Inferior parietal cortex (tissue), 1 donor: ENCODE measurements around the gene SLC22A23.

Experiments
- DNase-seq: peaks from one replicate; pipeline ENCODE4 v3.0.0-alpha.2; 2016; ENCODE audit errors: extremely low spot score

The SLC22A23 gene

DNA sequence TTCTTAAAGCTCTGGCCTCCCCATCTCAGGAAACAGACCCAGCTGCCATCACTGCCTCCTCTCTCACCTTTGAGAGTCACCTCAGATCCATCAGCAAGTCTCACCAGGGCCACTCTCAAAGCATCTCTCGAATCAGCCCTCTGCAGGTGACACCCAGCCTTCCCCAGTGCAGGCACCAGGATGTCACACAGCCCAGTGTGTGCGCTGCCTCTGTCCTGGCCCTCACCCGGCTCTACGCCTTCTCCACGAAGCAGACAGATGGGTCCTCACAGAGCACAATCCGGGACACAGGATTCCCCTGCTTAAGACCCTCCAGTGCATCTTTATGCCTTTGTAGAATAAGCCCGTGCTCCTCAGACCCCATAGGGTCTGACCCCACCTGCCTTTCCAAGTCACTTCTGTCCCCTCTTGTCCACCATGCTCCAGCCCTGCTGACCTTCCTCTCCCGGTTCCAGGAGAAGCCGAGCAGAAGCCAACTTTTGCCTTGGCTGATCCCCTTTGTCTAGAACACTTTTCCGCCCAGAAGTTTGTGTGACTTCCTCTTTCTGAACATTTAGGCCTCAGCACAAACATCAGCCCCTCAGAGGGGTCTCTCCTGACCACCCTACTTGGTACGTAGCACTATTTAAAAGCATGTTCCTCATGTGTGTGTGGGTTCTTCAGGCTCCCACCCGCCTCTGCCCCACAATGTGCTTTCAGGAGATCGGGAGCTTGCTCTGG lies 137.9 kb downstream of the SLC22A23 start:
- DNase-seq, result no peak

DNA sequence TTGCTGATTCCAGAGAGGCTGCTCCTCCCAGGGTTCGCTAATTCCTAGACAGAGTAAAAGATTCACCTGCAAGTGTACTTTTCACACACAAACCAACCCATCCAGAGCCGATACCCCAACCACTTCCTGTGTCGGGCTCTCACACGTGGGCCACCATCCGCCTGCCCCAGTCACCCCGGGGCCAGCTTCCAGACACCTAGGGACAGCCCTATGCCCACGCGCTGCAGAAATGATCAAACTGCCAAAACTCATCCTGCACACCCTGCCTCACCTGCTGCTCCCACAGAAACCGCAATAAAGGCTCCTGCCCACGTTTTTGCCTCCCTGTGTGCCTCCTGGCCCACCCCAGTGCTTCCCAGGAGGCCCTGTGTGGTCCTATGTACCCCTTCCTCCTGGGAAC lies 138.6 kb downstream of the SLC22A23 start:
- no peak for DNase-seq

DNA sequence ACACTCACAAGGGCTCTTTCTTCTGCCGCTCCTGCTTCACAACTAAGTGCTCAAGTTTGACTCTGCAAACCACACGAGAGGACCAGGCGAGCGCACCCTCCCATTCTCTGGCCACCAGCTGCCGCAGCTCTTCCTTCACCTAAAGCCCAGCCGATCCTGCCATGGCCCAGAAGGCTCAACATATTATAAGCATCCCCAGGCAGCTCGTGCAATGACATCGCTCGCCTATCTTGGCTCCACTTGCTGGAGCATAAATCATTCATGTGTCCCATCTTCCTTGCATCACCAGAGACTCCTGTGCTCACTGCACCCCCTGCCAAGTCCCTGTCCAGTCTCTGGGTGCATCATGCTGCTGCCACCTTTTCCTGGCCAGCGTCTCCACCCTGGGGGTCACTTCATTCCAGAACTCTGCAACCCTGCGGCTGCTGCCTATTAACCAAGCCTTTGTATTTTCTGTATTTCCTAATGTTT lies 139.1 kb downstream of the SLC22A23 start:
- no peak for DNase-seq

GRCh38 chr6:3316818-3317217 lies 140.0 kb downstream of the SLC22A23 start:
- DNase-seq, result no peak

DNA sequence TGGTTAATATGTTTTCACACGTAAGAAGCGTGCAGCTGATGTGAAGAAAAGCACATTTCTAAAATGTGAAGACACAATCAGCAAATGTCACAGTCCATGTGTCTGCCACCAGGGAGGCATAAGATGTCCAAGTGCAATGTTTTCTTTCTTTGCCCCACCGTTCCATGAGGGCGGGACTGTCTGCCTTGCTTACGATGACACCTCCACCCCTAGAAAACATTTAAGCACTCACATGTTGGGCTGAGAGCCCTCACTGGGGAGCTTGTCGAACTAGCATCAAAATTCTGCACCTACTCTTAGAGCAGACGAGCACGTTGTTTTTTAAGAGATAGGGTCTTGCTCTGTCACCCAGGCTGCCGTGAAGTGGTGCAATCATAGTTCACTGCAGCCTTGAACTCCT lies 140.5 kb downstream of the SLC22A23 start:
- no peak for DNase-seq

- DNase-seq, result no peak
Observed at GRCh38 chr6:3315841-3316240, 141.0 kb downstream of the SLC22A23 start.

DNA sequence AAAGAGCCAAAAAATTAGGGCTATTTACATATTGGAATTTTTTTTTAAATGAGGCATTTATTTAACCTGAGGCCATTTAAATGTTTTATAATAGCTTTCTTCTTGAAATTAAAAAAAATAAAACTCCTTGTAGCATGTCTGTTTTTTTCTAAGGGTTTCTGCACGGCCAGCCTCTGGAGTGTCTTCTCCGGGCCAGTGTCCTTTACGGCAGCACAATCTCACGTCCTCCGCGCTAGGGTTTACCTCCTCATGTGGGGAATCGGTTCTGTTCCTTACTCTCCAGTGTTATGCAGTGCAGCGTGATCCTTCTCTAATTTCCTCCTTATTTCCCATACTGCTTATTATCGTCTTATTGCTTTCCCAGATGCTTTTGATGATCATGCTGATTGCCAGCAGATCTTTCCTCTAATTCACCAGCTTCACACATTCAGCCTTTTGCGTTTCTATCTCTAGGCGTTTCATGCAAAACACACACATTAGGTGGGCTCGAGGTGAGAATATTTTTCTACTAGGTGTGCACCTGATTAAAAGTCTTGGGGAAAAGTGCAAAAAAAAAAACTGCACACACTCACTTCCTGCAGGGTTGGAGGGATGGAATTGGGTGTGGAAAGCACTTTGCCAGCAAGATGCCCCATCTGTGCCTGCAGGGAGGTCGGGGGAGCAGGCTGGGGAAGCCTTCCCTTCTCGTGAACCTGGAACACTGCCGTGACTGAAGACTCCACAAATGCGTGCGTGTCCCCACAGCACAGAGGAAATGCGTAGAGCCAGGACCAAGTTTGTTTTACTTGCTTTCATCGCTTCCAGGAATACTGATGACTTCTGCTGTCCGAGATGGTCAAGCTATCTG lies 142.0 kb downstream of the SLC22A23 start:
- no peak for DNase-seq

GRCh38 chr6:3314176-3314575 lies 142.7 kb downstream of the SLC22A23 start:
- no peak for DNase-seq

GRCh38 chr6:3312604-3313231 lies 144.1 kb downstream of the SLC22A23 start:
- no peak for DNase-seq

DNA sequence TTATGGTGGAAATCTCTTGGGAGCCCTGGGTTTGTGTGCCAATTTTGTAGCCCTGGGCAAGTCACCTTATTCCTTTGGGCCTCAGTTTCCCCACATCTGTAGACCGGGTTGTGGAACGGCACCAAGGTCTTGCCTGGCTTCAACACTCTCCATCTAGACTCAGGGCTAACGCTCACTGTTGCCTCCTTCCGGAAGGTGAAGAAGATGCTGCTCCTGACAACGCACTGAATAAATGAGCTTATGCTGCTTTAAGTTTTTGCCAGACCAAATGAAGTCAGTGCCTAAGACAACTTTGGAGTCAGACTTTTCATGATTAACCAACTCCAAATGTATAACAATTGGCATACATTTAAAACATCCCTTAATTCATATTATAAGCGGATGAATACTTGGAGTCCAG lies 145.0 kb downstream of the SLC22A23 start:
- DNase-seq, result no peak

GRCh38 chr6:3310703-3311102 lies 146.1 kb downstream of the SLC22A23 start:
- DNase-seq, result no peak

GRCh38 chr6:3310051-3310448 lies 146.8 kb downstream of the SLC22A23 start:
- DNase-seq, result no peak

DNA sequence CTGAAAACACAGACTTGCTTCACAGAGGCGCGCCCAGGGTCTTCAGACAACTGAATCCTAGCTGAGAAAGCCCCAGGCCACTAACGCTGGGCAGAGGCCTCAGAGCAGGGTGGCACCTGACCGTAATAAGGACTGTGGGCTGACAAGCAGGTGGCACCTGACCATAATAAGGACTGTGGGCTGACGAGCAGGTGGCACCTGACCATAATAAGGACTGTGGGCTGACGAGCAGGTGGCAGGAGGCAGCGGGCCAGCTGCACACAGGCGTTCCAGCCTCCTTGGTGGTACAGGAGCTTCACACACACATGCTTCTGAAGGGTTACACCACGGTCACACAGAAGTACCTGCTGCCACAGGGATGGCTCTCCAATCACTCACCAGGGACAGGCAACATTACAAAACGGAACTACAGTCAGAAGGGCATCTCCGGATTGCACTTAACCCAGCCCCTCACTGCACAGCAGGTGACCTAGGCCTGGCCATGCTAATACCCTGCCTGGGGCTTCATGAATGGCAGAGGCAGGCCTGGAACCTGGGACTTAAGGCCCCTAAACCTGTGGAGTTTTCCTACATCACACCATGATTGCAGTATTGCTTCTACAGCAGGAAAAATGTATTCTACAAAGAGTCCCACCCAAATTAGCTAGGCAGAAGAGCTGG lies 147.3 kb downstream of the SLC22A23 start:
- no peak for DNase-seq

DNA sequence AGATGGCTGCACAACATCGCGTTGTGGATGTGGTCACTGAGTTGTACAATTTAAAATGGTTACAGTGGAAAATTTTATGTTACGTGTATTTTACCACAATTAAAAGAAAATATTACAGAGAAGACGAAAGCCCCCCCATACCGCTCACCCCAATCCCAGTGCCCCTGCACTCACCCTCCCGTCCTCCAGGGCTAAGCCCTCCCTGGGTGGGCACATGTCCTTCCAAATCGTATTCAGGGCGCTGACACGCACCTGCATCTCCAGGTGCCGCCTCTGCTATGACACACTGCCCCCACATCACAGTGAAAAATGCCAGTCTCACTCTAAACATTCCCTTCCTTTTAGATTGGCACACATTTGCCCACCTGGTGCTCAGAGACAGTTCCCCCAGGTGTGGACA lies 148.7 kb downstream of the SLC22A23 start:
- DNase-seq, result no peak

- no peak for DNase-seq
Observed at GRCh38 chr6:3307436-3307835, 149.4 kb downstream of the SLC22A23 start.

DNA sequence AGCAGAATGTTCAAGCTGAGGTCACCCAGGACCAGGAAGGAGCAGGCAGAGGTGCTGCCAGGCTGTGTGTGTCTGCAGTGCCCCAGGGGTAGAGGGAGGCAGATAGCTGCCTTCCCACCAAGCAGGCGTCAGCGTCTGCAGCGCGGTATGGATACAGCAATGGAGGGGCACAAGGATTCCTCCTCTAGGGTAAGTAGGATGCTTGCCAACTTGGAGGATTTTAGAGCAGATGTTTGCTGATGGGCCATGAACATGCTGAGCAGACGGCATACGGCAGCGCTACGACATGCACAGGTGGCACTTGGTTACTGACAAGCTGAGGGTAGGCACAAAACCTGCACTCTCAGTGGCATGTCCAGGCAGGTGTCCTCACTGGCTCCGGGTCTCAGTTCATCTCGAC lies 150.0 kb downstream of the SLC22A23 start:
- DNase-seq, result no peak

- no peak for DNase-seq
Observed at GRCh38 chr6:3305831-3306230, 151.0 kb downstream of the SLC22A23 start.

DNA sequence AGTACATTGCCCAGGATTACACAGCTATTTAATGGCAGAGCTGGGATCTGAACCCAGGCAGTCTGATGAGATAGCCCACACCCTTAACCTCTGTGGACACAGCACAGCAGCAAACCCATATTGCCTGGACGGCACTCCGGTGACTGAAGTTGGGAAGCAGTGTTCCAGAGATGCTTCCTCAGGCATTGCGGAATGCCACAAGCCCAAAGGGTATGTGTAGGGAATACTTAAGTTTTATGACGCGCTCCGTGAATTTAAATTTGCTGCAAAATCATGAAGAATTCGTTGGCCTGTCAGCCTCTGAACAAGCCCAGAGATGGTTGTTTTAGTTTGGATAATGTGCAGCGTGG lies 151.7 kb downstream of the SLC22A23 start:
- DNase-seq, result no peak

DNA sequence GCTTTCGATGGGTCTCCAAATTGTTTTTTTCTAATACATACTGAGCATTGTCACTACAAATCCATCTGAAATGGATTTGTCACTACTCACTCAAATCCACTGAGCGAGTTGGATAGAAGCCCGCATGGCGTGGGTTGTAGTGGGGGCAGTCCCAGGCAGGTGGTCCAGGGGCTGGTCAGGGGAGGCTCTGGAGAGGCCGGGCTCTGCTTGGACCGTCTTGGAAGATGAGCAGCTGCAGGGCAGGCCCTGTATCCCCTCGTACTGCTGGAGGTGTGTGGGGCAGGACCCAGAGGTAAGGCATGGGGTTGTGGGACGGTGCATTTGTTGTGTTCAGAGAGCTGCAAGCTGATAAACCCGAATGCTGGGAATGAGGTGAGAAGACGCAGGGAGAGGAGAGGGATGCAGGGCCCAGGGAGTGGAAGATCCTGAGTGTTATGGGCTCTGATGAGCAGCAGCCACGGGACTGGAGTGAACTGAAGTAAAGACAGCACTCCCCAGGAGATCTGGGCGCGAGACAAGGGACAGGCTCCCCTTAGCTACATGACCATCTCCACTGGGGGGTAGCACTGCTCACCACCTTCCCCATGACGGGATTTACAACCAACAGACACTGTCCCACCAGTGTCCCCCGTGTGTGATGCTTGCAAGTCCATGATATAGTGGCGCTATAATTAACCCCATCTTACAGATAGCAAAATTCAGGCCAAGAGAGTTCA lies 152.2 kb downstream of the SLC22A23 start:
- no peak for DNase-seq

- DNase-seq, result no peak
Observed at GRCh38 chr6:3303795-3304411, 152.9 kb downstream of the SLC22A23 start.

DNA sequence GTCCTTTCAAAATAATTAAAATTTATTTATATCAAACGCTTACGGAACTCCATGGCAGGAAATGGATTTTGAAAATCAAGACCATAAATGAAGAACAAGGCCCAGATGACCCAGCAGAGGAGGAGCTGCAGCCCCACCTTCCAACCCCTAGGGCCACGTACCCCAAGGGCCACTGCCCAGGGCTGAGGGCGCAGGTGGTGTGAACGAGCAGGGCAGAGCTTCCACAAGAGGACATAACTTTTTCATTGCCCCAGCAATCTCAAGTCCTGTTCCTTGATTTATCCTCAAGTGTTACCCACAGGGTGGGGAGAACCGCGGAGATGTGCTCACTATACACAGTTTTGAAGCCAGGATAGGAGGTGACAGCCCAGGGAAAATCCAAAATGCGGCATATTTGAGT lies 155.3 kb downstream of the SLC22A23 start:
- DNase-seq, result no peak
